Measurements from ENCODE around the gene MTHFD1L.

The MTHFD1L gene

DNA sequence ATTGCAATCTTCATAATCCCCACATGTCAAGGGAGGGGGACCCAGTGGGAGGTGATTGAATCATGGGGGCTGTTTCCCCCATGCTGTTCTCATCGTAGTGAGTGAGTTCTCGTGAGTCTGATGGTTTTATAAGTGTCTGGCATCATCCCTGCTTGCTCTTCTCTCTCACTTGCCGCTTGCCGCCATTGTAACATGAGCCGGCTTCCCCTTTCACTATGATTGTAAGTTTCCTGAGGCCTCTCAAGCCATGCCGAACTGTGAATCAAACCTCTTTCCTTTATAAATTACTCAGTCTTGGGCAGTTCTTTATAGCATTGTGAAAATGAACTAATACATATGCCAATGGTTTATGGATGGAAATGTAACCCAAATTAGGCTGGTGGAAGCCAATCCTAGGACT is 264.8 kb downstream of the MTHFD1L start:
- no peak for DNase-seq

DNA sequence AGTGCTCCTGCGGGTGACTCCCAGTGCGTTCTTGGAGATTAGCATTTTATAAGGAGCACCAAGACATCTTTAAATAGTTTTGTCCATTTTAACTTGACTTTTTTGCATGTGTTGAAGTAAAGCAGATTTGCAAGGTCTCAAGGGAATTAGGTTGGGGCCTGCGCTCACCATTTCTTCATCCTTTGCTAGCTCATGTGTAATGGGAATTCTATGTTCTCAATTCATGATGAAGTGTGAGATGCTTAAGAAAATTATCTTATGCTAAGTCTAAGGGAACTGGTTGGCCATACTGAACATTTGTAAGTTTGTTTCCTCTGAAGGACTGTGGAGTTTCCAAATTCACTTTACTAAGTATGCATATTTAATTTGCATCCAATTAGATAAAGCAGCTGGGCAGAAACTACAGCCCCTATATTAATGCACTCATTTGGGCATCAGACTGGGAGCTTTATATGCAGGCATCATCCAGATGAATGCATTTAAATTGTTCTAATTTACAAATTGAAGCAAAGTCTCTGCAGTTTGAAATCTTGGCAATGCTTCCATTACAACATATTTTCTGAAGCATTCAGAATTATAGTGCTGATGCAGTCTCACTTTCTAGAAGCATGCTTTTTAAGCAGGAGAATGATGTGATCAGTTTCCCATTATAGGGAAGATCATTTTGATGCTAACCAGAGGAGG is 266.0 kb downstream of the MTHFD1L start:
- DNase-seq = no peak

DNA sequence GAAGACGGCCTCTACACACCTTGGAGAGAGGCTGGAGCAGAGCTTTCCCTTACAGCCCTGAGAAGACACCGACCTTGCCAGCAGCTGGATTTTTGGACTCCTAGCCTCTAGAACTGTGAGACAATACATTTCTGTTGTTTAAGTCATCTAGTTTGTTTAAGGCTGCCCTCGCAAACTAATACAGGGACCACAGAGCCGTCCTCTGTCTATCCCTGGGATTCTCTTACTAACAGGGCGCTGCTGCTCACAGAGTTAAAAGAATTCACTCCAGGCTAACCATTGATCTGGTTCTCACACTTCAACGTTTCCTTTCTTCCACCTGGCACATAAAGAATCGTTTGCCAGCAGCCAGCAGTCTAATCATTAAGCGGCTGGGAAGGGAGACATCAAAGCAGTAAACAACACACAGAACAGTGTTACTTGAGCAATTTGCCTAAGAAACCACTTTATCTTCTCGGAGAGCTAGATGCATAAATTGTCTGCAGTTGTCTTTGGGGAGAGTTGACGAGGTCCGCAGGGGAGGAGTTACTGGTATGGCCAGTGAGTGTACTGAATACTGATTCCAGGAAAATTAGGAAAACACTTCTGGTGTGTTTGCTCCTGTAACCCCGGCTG is 270.7 kb downstream of the MTHFD1L start:
- no peak for DNase-seq

DNA sequence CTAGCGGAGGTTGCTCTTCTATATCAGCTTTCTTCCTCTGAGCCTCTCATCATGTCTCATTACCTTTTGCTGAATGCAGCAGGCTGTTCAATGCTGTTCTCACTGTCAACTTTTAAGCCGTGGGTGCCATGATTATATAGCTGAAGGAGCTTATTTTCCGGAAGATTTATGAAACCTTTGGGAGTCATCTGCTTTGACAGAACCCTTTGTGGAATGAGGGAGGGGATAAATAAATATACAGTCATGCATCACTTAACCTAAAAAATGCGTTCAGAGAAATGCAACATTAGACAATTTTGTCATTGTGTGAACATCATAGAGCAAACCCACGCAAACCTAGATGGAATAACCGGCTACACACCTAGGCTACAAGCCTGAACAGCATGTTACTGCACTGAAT is 272.0 kb downstream of the MTHFD1L start:
- no peak for DNase-seq

DNA sequence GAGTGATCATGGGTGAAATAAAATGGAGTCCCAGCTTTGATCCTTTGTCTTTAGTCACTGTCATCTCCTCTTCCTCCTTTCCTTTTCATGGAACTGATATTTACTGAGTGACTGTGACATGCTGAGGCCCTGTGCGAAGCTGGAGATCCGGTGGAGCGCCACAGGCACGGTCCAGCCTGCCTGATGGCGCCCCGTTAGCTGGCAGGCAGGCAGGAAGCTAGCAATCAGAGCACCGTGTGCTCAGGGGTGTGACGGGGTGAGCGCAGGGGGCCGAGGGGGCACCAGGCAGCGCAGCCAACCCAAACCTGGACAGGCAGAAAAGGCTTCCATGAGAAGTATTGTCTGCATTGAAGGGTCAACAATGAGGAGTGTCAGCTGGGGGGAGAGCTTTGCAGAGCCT is 274.0 kb downstream of the MTHFD1L start:
- DNase-seq = no peak

DNA sequence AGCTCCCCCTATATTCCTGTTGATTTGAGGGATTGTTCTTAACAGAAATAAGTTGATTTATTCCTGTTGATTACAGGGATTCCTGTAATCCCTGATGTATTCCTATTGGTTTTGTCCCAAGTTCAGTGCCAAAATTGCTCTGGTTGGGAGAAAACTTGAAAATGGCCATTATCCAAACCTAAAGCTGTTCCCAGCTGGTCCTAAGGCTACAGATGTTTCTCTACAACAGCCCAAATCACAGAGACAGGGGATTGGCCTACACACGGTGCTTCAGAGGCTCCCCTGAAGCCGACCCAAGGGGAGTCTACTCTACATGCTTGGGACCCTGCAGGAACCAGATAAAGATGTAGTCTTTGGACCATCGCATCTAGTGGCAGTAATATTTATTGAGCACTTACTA is 275.3 kb downstream of the MTHFD1L start:
- DNase-seq = no peak

DNA sequence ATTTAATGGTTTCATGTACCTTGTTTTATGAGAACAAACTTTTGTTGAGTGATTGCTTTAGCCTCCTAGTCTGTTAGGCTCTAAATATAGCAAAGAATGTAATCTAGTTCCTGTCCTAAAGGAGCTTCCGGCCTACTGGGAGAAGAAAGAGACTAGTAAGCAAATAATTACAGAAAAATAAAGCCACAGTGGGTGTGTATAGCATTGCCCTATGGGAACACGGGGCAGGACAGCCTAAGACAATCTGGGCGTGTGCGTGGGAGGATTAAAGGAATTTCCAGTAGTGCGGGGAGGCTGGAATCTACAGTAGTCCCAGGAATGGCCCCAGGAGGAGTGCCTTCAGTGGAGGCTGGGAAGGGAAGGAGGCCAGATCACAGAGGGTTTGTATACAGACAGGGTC is 276.2 kb downstream of the MTHFD1L start:
- no peak for DNase-seq

DNA sequence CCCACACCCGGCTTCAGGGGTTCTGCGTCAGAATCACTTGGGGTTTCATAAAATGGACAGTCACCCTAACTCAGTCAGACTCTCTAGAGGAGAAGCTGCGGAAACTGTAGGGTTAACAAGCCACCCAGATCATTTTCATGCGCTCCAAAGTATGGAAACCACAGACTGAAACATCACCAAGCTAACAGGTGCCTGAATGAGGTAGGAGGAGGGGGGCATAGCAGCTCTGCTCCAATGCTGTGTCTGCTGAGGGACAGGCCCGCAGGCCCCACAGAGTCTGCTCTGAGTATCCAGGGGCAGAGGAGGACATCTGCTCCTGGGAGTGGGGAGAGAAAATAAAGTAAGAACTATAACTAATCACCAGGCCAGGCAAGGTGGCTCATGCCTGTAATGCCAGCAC is 277.2 kb downstream of the MTHFD1L start:
- DNase-seq = no peak

DNA sequence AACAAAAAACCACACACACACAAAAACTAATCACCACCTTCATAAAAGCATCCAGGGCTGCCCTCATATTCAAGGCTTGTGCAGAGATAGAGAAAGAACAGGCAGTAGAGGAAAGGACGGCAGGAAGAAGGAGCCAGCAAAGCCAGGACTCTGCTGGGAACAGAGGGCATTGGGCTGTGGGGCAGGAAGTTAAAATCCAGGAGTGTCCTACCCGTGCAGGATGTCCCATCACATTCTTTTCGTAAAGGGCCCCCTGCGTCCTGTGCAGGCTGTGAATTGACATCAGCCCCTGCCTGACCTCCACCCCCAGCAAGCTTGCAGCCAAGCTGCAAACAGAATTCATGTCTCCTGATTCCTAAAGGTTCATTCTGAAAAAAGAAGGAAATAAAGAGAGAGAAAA is 277.8 kb downstream of the MTHFD1L start:
- DNase-seq = no peak

DNA sequence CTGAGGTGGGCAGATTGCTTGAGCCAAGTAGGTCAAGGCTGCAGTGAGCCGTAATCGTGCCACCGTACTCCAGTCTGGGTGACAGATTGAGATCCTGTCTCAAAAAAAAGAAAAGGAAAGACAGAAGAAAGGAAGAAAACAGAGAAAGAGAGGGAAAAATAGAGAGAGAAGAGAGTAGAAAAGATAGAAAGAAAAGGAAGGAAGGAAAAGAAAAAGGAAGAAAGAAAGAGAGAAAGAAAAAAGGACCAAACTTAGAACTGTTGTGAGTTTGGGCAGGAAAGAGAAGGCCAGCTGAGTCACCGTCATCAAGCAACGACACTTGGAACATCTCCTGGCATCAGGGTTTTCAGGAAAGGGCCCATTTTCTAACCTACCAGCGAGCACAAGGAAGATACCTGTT is 278.3 kb downstream of the MTHFD1L start:
- DNase-seq = no peak

DNA sequence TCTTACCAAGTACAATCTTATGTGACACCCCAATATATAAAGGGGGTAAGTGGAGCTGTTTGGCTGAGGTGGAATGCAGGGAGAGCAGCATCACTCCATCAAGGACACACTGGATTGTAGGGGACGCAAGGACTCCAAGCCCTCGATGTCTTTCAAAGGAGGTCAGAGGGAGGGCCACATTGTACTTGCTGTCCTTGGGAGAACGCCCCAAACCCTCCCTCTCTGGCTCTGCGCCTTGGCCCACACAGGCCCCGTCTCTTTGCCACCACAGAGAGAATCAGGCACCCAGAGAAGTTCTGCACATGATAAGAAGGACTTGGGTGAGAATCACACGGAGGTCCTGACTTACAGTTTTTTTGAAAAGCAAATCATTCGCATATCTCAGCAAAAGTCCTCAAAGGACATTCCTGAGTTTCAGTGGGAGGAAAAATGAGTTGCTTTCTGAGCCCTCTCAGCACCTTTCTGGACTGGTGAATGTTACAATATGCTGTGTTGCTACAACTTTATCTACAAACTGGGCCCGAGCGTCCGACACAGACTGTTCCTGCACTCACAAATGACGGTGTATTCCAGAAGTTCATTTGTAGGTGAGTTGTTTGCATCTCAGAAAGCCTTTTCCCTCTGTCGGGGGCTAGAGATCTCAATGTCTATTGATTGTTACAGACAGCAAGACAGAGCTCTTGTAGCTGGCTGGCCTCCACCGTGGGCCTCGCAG is 281.8 kb downstream of the MTHFD1L start:
- DNase-seq = no peak

DNA sequence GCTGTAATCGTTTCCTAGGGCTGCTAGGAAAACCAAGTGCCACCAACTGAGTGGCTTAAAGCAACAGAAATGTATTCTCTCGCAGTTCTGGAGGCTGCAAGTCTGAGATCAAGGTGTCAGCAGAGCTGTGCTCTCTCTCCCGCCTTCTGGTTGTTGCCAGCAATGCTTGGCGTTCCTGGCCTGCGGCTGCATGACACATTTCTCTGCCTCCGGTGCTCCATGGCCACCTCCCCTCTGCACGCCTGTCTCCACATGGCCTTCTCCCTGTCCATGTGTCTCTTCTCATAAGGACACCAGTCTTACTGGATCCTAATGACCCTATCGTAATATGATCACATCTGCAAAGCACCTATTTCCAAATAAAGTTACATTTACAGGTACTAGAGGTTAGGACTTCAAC is 282.6 kb downstream of the MTHFD1L start:
- DNase-seq = no peak

DNA sequence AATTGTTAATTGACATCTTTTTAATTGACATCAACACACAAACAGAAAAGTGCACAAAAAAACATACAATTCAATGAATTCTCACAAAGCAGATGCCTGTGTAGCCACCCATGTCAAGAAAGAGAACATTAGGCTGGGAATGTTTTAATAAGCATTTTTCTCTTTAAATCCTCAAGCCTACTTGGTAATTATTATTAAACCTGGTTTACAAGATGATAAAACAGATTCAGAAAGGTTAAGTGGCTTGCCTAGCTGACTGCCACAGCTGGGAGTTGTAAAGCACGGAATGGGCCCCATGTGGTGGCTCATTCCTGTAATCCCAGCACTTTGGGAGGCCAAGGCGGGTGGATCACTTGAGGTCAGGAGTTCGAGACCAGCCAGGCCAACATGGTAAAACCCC is 284.3 kb downstream of the MTHFD1L start:
- DNase-seq = no peak

Data from DMS53 (cell line).